ENCODE measurements around the gene RAPGEFL1. TPM values are rescaled to one million over a fixed set of nuclear protein-coding genes. Genes with fewer than 3 reads are reported as not detected.

The RAPGEFL1 gene
- total RNA-seq, 1 donor from 2014 or later = 7.0 TPM

GRCh38 chr17:40153603-40154236 is 23.6 kb upstream of the RAPGEFL1 start:
- H3K9ac ChIP-seq (ENCODE audit: low read length) = no peak overlapping the region
- no peak for FAIRE-seq
- Mint-ChIP-seq H3K27me3 (ENCODE audit: low read depth, unreplicated experiment) (no peaks in the 10 kb centered on the region), H3K4me3 (ENCODE audit: unreplicated experiment) (no peak overlapping the region), H3K27ac (ENCODE audit: unreplicated experiment) (no peak overlapping the region), H3K36me3 (ENCODE audit: low read depth, unreplicated experiment) (peaks cover 23% of the 10 kb centered on the region), H3K9me3 (ENCODE audit: unreplicated experiment) (no peaks in the 10 kb centered on the region), H3K4me1 (ENCODE audit: low read depth, unreplicated experiment) (no peaks in the 10 kb centered on the region)
- H3K9me3 ChIP-seq (ENCODE audit: insufficient read depth, low read depth, low read length) = no peaks in the 10 kb centered on the region
- peaks cover 49% of the 10 kb centered on the region for H4K20me1 ChIP-seq (ENCODE audit: insufficient read depth, low read length)
- no peaks in the 10 kb centered on the region for H3K4me1 ChIP-seq (ENCODE audit: insufficient read depth, low read length)
- H3K4me2 ChIP-seq (ENCODE audit: low read length) = no peak overlapping the region
- no peaks in the 10 kb centered on the region for H3K27me3 ChIP-seq (ENCODE audit: insufficient read depth, low read length)
- no peak for TF ChIP-seq CTCF (IDR thresholded peaks at IDR 0.05; ENCODE audit: insufficient read depth, low read depth, low read length)
- TF ChIP-seq EZH2 (IDR thresholded peaks at IDR 0.05; ENCODE audit: insufficient read depth, low read length) = no peak
- H3K36me3 ChIP-seq (ENCODE audit: insufficient read depth, low read length) = peaks cover 23% of the 10 kb centered on the region
- H3K79me2 ChIP-seq (ENCODE audit: insufficient read depth, low read length) = peaks cover 86% of the 10 kb centered on the region
- DNase-seq (ENCODE audit: low read depth) = no peak
- H3K27ac ChIP-seq (ENCODE audit: low read depth, low read length) = no peak overlapping the region
- no peak overlapping the region for H3K4me3 ChIP-seq (ENCODE audit: insufficient read depth, low read depth, low read length)
- no peak overlapping the region for H2AFZ ChIP-seq (ENCODE audit: low read depth, low read length)

GRCh38 chr17:40157973-40158372 is 19.3 kb upstream of the RAPGEFL1 start:
- peaks cover 15% of the 10 kb centered on the region for H3K36me3 Mint-ChIP-seq (ENCODE audit: low read depth, unreplicated experiment)
- H3K4me1 Mint-ChIP-seq (ENCODE audit: low read depth, unreplicated experiment) = no peaks in the 10 kb centered on the region
- H3K27me3 ChIP-seq (ENCODE audit: insufficient read depth, low read length) = no peaks in the 10 kb centered on the region
- H3K9ac ChIP-seq (ENCODE audit: low read length) = no peak overlapping the region
- H3K4me2 ChIP-seq (ENCODE audit: low read length) = no peak overlapping the region
- TF ChIP-seq CTCF (IDR thresholded peaks at IDR 0.05; ENCODE audit: insufficient read depth, low read depth, low read length) (no peak), EZH2 (IDR thresholded peaks at IDR 0.05; ENCODE audit: insufficient read depth, low read length) (no peak)
- no peaks in the 10 kb centered on the region for H3K4me1 ChIP-seq (ENCODE audit: insufficient read depth, low read length)
- H3K27ac Mint-ChIP-seq (ENCODE audit: unreplicated experiment) = no peak overlapping the region
- FAIRE-seq = no peak
- H4K20me1 ChIP-seq (ENCODE audit: insufficient read depth, low read length) = peaks cover 58% of the 10 kb centered on the region
- H3K79me2 ChIP-seq (ENCODE audit: insufficient read depth, low read length) = peaks cover 67% of the 10 kb centered on the region
- no peak overlapping the region for H3K27ac ChIP-seq (ENCODE audit: low read depth, low read length)
- no peaks in the 10 kb centered on the region for H3K9me3 ChIP-seq (ENCODE audit: insufficient read depth, low read depth, low read length)
- H3K4me3 Mint-ChIP-seq (ENCODE audit: unreplicated experiment) = no peak overlapping the region
- H3K4me3 ChIP-seq (ENCODE audit: insufficient read depth, low read depth, low read length) = no peak overlapping the region
- DNase-seq (ENCODE audit: low read depth) = no peak
- H3K36me3 ChIP-seq (ENCODE audit: insufficient read depth, low read length) = peaks cover 35% of the 10 kb centered on the region
- H2AFZ ChIP-seq (ENCODE audit: low read depth, low read length) = no peak overlapping the region
- H3K9me3 Mint-ChIP-seq (ENCODE audit: unreplicated experiment) = no peaks in the 10 kb centered on the region
- H3K27me3 Mint-ChIP-seq (ENCODE audit: low read depth, unreplicated experiment) = no peaks in the 10 kb centered on the region

GRCh38 chr17:40158438-40159013 is 18.7 kb upstream of the RAPGEFL1 start:
- Histone ChIP-seq H3K9me3 (ENCODE audit: insufficient read depth, low read depth, low read length) (no peaks in the 10 kb centered on the region), H2AFZ (ENCODE audit: low read depth, low read length) (no peak overlapping the region), H3K9ac (ENCODE audit: low read length) (no peak overlapping the region), H3K4me2 (ENCODE audit: low read length) (no peak overlapping the region), H3K27ac (ENCODE audit: low read depth, low read length) (no peak overlapping the region), H3K4me1 (ENCODE audit: insufficient read depth, low read length) (no peaks in the 10 kb centered on the region), H3K27me3 (ENCODE audit: insufficient read depth, low read length) (no peaks in the 10 kb centered on the region), H3K79me2 (ENCODE audit: insufficient read depth, low read length) (peaks cover 61% of the 10 kb centered on the region), H4K20me1 (ENCODE audit: insufficient read depth, low read length) (peaks cover 60% of the 10 kb centered on the region), H3K36me3 (ENCODE audit: insufficient read depth, low read length) (peaks cover 36% of the 10 kb centered on the region), H3K4me3 (ENCODE audit: insufficient read depth, low read depth, low read length) (no peak overlapping the region)
- FAIRE-seq (no peak), DNase-seq (ENCODE audit: low read depth) (no peak)
- no peaks in the 10 kb centered on the region for H3K4me1 Mint-ChIP-seq (ENCODE audit: low read depth, unreplicated experiment)
- no peak for TF ChIP-seq CTCF (IDR thresholded peaks at IDR 0.05; ENCODE audit: insufficient read depth, low read depth, low read length)
- TF ChIP-seq EZH2 (IDR thresholded peaks at IDR 0.05; ENCODE audit: insufficient read depth, low read length) = no peak
- H3K36me3 Mint-ChIP-seq (ENCODE audit: low read depth, unreplicated experiment) = peaks cover 16% of the 10 kb centered on the region
- no peaks in the 10 kb centered on the region for H3K27me3 Mint-ChIP-seq (ENCODE audit: low read depth, unreplicated experiment)
- no peak overlapping the region for H3K4me3 Mint-ChIP-seq (ENCODE audit: unreplicated experiment)
- no peak overlapping the region for H3K27ac Mint-ChIP-seq (ENCODE audit: unreplicated experiment)
- no peaks in the 10 kb centered on the region for H3K9me3 Mint-ChIP-seq (ENCODE audit: unreplicated experiment)

Measured in astrocyte (in vitro differentiated cells and primary cell).